ENCODE measurements around the gene FZD10.

- no peak for TF ChIP-seq RAD21 (IDR thresholded peaks at IDR 0.05; ENCODE audit: low read depth)
- no peak for TF ChIP-seq MAX (IDR thresholded peaks at IDR 0.05)
- no peak for TF ChIP-seq TAF1 (IDR thresholded peaks at IDR 0.05; ENCODE audit: low read depth)
- TF ChIP-seq USF1 (IDR thresholded peaks at IDR 0.05) = 0 out of 2 replicates have a peak, but pooled peaks have one; percentile 14
- TF ChIP-seq TCF12 (IDR thresholded peaks at IDR 0.05; ENCODE audit: low read depth) = no peak
- TF ChIP-seq EP300 (IDR thresholded peaks at IDR 0.05; ENCODE audit: borderline replicate concordance) = no peak
- TF ChIP-seq YY1 (IDR thresholded peaks at IDR 0.05; ENCODE audit: low read depth) = no peak
- TF ChIP-seq ZBTB7A (IDR thresholded peaks at IDR 0.05; ENCODE audit: low read depth) = no peak
- no peak for TF ChIP-seq FOXM1 (IDR thresholded peaks at IDR 0.05; ENCODE audit: borderline replicate concordance, low read depth)
Measured at GRCh38 chr12:130127532-130127911, 34.7 kb upstream of the FZD10 start.
